GM18511 (cell line): ENCODE results near the gene NEMP2.
A peak's percentile ranks its signal among the peaks of the same experiment; 100 is the strongest.

ENCODE experiments used
- ATAC-seq: cut with Tn5 transposase; IDR thresholded peaks from one replicate; pipeline ENCODE4 v1.9.1; 2021; ENCODE audit warnings: mild to moderate bottlenecking, moderate library complexity; ENCODE audit not compliant: unreplicated experiment

The NEMP2 gene

GRCh38 chr2:190554357-190555006, 20.0 kb upstream of the NEMP2 start:
- ATAC-seq = no peak

DNA sequence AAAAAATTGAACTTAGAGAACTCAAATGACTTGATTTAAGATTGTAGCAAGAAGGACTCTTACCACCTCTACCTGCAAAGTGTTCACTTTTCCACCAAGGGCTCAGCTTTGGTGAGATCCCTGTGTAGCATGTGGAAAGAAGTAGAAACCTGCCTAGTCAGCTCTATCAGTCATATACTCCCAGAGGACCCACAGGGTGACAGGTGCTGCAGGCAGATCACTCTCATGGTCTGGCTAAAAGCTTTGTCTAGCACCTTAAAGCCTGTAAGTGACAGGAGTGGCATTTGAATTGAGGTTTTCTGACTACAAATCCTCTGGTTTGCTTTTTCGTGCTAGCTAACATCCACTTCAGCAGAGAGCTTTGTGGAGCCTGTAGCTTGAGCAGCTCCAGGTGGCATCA, 18.7 kb upstream of the NEMP2 start:
- no peak for ATAC-seq

DNA sequence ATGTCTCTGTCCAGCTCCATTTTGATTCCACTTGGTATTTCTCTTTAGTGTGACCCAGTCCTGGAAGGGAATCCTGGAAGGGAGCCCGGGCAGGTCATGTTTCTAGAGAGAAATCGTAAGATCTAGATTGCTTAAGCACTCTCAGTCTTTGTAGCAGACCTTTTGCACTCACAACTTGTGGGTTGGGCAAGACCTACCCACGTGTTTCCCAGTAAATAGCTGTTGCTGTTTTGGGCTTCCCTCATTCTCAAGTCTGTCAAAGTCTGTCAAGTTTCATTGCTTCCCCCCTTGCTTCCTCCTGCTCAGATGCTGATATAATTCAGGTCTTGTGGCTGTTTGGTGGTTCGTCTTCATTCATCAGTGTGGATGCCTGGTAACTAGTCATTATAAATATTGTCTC, 17.4 kb upstream of the NEMP2 start:
- no peak for ATAC-seq

DNA sequence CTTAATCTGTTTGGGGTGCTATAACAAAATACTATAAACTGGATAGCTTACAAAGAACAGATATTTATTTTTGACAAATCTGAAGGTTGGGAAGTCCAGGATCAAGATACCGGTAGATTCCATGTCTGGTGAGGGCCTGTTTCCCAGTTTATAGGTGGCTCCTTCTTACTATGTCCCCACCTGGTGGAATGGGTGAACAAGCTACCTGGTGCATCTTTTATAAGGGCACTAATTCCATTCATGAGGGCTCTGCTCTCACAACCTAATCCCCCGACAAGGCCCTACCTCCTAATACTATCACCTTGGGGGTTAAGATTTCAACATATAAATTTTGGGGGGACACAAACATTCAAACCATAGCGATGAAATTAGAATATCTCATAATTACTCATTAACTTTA, 15.6 kb upstream of the NEMP2 start:
- ATAC-seq = no peak

DNA sequence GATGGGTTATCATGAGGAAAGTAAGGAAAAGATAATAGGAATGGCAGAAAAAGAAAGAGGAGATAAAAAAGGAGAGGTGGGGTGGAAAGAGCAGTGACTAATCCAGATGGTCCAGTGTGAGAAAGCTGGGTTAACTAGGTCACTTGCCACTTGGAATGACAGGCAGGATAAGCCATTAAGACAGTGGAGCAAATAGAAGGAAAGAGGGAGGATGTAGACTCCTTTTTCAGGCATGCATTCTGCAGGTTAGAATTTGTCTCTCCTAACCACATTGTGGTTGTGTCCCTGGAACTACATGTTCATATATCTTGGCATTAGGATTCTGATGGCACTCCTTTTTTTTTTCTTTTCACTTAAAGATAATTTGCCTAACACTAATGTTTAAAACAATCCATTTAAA, 13.4 kb upstream of the NEMP2 start:
- no peak for ATAC-seq

DNA sequence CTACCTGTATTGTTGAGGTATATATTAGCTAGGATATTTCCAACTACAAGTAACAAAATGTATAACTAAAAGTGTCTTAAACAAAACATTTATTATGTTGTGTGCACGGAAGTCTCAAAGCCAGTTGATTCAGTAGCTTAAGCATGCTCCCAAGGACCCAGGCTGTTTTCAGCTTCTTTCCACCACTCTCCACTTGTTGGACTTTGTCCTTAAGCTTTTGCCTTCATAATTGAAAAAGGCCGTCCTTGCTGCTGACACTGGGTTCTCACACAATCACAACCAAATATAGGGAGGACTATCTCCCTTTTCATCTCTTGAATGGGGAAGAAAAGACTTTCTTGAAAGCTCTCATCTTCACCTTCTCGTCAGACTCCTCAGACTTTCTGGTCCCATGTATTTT, 12.2 kb upstream of the NEMP2 start:
- no peak for ATAC-seq

- ATAC-seq = no peak
Observed at GRCh38 chr2:190545555-190546385, 11.2 kb upstream of the NEMP2 start.

DNA sequence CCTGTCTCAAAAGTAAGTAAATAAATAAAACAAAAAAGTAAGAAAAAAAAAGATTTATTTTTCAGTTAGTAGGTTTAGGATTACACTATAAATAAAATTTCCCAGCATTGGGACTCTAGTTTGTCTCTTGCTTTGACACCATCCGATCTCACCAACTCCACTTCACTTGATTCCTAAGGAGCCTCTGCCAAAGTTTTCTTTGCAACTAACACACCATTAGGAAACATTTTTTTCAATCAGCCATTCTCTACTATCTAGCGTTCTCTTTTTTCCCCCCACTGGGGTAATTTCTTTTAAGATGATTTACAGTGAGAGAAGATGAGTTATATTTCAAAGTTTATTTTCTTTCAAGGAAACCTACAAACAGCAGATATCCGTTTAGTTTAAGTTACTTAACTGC, 10.6 kb upstream of the NEMP2 start:
- ATAC-seq = no peak

DNA sequence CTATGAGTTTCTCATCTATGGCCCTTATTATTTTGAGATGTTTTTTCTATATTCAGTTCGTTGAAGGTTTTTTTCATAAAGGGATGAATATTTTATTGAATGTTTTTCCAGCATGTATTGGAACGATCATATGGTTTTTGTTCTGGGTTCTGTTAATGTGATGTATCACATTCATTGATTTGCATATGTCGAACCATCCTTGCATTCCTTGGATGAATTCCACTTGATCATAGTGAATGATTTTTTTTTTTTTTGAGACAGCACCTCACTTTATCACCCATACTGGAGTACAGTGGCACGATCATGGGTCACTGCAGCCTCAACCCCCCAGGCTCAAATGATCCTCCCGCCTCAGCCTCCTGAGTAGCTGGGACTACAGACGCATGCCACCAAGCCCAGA, 5.5 kb upstream of the NEMP2 start:
- no peak for ATAC-seq

DNA sequence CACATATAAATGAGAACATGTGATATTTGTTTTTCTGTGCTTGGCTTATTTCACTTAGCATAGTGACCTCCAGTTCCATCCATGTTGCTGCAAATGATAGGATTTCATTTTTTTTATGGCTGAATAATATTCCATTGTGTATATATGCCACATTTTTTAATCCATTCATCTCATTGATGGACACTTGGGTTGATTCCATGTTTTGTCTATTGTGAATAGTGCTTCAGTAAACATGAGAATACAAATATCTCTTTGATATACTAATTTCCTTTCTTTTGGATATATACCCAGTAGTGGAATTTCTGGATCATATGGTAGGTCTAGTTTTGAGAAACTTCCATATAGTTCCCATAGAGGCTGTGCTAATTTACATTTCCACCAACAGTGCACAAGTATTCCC, 3.7 kb upstream of the NEMP2 start:
- no peak for ATAC-seq

DNA sequence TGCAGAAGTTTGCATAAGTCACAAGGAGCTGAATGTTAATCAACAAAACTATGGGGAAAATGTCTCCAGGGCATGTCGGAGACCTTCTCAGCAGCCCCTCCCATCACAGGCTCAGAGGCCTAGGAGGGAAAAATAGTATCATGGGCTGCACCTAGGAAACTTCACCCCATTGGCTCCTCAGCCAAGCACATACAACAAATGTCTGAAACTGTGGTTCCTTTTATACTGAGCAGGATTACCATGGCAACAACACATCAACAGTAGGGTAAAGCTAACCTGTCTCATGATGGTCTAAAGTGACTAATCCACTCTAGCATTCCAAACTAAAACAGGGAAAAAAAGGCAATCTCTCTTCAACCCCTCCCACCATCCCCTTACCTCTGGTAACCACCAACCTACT, 3.2 kb upstream of the NEMP2 start:
- no peak for ATAC-seq

DNA sequence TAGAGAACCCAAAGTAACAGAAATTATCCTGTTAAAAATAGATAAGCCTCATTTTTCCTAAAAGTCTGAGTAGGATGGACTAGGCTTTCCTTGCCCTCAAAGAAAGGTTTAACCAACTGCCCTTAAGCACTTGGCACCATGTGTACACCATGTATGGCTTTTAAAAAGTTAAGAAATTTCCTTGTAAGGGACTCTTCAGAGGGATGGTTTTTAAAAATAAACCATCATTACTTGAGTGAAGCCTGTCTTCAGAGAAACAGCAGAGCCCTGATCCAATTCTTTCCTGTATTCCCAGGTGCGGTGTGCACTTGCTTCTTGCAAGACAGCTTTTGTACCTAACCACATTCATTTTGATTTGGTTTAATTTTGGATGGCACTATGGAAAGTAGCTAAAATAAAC, 1.1 kb upstream of the NEMP2 start:
- ATAC-seq = no peak

GRCh38 chr2:190535121-190535439, 558 bp upstream of the NEMP2 start:
- ATAC-seq = no peak

DNA sequence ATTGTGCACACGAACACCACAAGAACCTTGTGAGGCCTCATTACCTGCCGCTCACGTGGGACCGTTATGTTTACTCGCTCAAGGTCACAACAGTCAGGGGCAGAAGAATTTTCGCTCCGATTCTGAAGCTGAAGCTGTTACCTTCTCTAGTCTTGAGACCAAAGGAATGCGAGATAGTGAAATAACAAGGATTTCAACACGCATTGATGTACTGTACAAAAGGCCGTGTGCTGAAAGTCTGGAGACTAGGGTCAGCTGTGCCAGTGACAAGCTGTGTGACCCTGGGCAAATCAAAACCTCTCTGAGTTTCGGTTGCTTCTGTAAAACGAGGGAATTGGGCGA, 583 bp downstream of the NEMP2 start:
- ATAC-seq = peak; percentile 29

GRCh38 chr2:190533175-190533967, 1.2 kb downstream of the NEMP2 start:
- no peak for ATAC-seq

DNA sequence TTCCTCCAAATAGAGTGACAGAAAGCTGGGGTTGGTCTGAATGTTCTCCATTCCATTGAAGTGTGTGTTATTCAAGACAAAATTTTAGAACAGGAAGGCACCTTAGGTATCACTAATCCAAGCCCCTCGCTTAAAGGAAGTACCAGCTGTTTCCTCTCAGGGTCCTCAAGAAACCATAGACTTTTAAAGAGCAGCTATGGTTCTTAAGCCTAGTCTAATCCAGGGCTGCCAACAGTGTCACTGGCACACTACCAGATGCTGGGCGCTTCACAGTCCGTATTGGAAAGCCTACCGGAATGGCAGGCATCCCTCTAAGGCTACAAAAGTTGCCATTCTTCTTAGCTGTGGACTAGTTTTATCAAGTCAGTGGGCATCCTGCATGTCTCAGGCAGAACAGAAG, 1.9 kb downstream of the NEMP2 start:
- ATAC-seq = no peak

DNA sequence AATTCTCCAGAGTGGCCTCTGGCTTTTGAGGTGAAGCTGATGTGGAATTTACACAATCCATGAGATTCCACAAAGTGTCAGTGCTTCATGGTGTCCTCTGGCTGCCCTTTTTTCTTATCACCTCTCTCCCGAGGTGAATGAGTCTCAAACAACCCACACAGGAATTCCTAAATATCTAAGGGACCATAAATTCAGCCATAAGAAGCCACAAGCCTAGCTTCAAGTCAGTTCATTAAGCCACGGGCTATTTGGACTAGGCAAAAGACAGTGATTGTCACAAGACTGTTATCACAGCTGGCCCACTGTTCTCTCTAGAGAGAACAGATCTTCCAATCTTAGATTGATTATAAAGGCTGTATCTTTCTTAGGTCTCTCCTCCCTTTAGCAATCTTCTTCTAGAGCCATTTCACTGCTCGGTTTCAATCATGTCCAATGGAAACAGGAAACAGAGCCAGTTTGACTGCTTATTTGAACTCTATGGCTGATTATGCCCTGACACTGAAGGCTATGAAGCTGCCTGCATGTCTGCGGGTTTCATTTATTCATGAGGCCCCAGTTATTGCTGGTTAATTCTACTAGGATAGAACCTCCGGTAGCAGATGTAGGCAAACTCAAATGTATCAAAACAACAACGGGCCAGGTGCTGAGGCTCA, 4.1 kb downstream of the NEMP2 start:
- no peak for ATAC-seq

DNA sequence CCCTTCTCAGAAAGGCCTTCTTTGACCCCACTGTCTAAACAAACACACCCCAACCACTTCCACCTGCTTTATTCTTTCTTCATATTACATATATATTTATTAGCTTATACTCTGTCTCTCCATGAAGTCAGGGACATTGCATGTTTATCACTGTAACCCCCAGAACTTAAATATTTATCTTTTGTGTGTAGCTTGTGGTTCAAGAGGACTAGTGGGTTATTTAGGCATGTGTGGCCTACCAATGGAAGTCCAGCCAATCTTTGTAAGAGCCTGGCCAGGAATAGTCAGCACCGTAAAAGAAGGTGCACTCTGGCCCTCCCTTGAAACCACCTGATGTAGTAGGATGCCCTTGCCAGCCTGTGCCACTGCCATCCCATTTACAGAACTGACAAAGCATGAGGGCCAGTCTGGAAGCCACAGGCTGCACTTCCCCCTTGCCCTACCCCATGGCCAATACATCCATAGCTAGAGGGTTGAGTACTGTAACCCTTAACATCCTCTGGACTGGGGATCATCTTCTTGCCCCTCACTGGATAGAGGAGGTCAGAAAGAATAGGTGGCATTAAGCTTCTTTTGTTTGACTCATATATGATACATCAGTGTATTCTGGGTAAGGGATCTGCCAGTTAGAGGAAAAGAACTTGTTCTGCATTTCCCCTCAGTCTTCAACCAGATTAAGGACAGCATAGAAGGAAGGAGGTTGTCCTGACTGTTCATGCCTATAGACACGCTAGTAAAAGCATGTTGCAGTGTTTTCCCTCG, 4.9 kb downstream of the NEMP2 start:
- no peak for ATAC-seq

- no peak for ATAC-seq
Observed at GRCh38 chr2:190528521-190529001, 6.0 kb downstream of the NEMP2 start.

- no peak for ATAC-seq
Observed at GRCh38 chr2:190527918-190528317, 6.6 kb downstream of the NEMP2 start.

DNA sequence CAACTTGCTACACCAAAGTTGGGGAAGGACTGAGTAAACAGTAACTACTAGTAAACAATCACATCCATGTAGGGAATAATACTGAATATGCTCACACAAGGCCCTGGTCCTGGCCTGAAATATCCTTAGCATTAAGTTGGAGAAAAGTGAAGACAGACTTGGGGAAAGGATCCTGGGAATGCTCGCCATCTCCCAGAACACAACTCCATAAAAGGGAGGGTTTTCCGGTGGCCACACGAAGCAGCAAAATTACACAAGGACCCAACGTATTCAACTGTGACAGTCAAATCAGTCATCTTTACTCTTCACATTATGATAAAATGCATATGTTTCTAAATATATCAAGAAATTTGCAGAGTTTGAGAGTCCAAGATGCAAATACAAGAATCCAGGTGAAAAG, 7.3 kb downstream of the NEMP2 start:
- ATAC-seq = no peak
